Heart left ventricle (tissue), 13 donors: ENCODE results near the gene PRKN.

ENCODE experiments used
- CTCF ChIP-seq, 12 donors: fragments of 200-600 bp; sonication (generic) in 4 of 12; IDR thresholded peaks; one replicate each; pipeline versions ENCODE4 v1.5.0 to v1.8.0; 2018 to 2022; ENCODE audit warnings: antibody characterized with exemption in 12 of 12, mild to moderate bottlenecking in 5 of 12
- POLR2A ChIP-seq, 2 donors: fragments of 450-650 bp; IDR thresholded peaks; one replicate each; pipeline ENCODE4 v1.6.1; 2017; ENCODE audit warnings: antibody characterized with exemption in 2 of 2, mild to moderate bottlenecking in 2 of 2, moderate library complexity in 2 of 2
- donor health status: ischemic (EF 13 %, LVEDD 7.1; RV severe dilation, severe dysfunction).
- donor health status: DM: no; HTN: yes; CAD: no.
- donor health status: DM: no; HTN: no; CAD: no.
- donor health status: ischemic (EF 25% LVEDD 6.9; RV normal size, moderate dysfunction).
- donor health status: ischemic (EF 25% LVEDD 5.7; RV mildly dilated, moderate dysfunction).
- donor health status: ischemic (EF 35%, LVEDD 5.7; RV mildly dilated, moderate dysfunction).
- donor health status: nonischemic (EF 11% LVEDD 7.7; RV severe dilation, severe dysfunction).
- donor health status: DM: yes; HTN: yes; CAD: no.
- donor health status: PGD.
- donor health status: ischemic (EF 29% LVEDD 5.4; RV normal size, mild dysfunction).
- donor health status: nonischemic (EF 23%, LVEDD 6.1; RV moderate dilation, normal function).

- no peak for TF ChIP-seq CTCF (IDR thresholded peaks at IDR 0.05)
- no peak for TF ChIP-seq POLR2A (IDR thresholded peaks at IDR 0.05)
Observed at GRCh38 chr6:161355696-161356095, 1371.9 kb downstream of the PRKN start.
